HG02970 (cell line): Measurements from ENCODE around the gene POU1F1.
"Not testable (repeated sequence)": the region's sequence is repeated elsewhere in the genome, so short reads cannot be mapped to it uniquely, and the experiment has no call there.

Experiments used
- ATAC-seq: cut with Tn5 transposase; IDR thresholded peaks from one replicate; pipeline ENCODE4 v1.9.1; 2021; ENCODE audit warnings: mild to moderate bottlenecking, moderate library complexity, moderate number of reproducible peaks; ENCODE audit not compliant: unreplicated experiment, low FRiP score

Gene POU1F1, protein sequence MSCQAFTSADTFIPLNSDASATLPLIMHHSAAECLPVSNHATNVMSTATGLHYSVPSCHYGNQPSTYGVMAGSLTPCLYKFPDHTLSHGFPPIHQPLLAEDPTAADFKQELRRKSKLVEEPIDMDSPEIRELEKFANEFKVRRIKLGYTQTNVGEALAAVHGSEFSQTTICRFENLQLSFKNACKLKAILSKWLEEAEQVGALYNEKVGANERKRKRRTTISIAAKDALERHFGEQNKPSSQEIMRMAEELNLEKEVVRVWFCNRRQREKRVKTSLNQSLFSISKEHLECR

DNA sequence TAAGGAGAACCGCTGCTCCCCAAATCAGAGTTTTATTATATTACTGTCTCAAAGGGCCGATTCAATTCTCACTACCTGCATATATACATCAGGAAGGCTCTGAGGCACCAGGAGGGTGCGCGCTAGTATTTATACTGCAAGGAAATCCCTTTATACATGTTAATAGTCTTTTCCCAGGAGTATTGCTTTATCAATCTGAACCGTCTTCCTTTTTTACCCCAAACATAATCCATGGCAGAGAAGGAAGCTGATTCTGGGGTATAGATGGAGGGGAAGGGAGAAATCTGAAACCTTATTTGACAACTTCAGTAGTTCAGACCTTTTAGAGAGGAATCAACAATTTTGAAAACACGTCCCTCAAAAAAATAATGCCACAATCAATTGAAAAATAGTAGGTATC, at the start of gene POU1F1:
TSS of gene POU1F1 (minus strand) at position 101 of the 400 bp plus-strand sequence. CDS start 122 bp downstream, outside the sequence.
- ATAC-seq, result no peak

DNA sequence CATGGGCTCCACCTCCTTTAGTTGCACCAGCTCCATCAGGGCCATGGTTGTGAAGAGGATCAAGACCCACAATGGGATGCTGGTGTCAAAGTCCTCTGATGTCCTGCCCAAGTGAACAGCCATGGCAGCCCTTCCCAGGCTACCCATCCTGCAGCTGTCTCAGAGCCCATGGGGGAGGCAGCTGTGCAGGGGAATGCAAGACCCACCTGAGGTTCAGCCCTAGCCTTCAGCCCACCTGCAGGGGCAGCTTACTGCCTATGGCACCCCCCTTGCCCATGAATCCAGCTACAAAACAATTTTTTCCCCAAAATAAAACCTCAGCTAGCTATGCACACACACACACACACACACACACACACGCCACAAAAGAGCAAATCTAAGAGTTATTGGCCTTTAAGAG, 48.2 kb upstream of the POU1F1 start:
- ATAC-seq, result no peak

DNA sequence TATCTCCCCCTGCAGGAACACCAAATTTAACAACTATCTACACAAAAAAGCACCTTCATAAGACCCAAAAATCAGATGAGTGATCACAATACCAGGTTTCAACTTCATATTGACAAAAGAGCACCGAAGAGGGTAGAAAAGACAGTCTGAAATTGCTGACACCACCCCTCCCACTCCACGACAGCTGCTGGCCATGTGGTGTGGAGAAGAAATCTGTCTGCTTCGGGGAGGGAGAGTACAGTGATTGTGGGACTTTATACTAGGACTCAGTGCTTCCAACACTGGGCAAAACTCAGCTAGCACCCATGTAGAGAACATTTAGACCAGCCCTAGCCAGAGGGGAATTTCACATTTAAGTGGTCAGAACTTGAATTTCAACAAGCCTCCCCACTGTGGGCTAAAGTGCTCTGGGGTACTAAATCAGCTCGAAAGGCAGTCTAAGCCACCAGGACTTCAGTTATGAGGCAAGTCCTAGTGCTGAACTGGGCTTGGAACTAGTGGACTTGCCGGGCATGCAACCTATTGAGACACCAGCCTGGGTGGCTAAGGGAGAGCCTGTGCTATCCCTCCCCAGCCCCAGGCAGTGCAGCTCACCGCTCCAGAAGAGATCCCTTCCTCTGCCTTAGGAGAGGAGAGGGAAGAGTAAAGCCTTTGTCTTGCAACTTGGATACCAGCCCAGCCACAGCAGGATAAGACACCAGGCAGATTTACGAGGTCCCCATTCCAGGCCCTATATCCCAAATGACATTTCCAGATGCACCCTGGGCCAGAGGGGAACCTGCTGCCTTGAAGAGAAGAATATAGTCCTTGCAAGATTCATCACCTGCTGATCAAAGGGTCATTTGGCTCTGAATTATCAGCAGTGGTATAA, 44.6 kb upstream of the POU1F1 start:
- no peak for ATAC-seq

DNA sequence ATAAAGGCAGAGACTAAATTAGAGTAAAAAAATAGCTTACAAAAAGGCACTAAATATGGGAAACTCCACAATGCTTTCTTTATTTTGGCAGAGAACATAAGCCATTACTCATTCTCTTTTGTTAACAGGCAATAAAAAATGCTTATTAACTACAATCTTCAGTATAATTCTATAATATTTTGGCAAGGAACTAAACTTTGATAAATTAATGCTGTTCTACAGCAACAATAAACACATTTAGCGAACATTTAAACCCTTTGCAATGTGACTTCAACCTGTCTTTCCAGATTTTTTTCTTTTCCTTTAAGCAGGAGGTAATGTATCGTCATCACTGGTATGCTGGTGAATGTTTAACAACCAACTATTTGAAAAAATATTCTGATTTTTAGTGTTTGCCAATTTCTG, 42.2 kb upstream of the POU1F1 start:
- ATAC-seq, result no peak

DNA sequence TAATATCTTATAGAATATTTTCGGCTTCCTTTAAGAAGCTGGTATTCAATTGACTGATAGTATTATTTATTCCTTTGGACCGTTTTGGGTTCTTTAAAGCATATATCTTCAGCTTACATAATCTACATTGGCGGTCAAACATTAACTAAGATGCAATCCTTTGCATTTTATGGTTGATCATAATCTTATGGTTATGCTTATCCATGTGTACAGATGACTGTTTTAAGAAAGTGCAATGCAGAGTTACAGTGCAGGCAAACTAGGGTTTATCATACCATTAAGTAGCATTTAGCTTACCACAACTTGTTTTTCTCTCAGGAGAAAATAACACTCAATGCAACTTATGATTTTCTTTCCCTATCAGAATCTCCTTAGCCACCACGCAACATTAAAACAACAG, 41.4 kb upstream of the POU1F1 start:
- no peak for ATAC-seq

DNA sequence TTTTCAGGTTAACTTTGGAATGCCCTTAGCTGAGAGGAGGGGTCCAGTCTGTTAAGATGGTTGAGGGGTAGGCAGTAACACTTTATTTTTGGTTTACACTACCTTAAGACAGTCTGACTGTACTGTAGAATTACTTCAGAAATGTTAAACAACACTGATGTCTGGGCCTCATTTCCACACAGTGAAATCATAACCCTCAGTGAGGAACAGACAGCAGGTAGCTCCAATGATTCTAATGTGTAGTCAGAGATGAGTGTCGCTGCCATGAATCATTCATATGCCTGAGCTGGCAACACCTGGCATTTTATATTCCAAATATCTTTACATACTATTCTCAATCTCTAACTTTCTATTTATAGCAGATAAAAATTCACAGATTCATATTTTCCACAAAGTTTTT, 37.3 kb upstream of the POU1F1 start:
- ATAC-seq, result no peak

DNA sequence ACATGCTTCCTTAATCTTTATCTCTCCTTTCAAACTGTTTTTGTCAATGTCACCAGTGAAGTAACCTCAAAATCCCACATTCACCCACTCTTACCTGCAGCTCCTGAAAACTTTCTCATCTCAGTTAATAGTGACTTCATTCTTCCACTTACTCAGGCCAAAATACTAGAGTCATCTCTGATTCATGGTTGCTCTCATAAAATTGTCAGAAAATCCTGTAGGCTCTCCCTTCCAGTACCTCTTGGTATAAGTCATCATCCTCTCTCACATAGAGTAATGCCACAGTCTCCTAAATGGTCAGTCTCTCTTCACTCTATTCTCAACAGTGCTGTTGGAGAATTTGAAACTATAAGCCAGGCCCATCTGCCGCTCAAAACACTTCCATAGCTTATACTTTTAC, 34.9 kb upstream of the POU1F1 start:
- ATAC-seq, result no peak

DNA sequence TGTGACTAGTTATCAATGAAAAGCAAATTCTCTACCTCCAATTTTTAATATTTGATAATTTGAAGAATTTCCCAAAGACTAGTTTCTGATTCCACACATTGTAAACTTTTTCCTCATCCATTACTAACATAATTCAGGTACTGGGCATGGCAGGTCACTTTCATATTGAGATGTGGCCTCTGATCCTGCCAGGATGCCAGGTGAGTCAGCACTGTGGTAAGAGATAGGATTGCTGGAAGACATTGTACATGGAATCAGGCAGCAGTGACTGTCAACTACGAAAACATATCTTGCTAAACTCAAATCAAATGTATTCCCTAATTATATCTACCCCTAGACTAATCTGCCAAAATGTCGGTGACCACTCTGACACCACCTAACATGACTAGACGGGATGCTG, 33.2 kb upstream of the POU1F1 start:
- no peak for ATAC-seq

DNA sequence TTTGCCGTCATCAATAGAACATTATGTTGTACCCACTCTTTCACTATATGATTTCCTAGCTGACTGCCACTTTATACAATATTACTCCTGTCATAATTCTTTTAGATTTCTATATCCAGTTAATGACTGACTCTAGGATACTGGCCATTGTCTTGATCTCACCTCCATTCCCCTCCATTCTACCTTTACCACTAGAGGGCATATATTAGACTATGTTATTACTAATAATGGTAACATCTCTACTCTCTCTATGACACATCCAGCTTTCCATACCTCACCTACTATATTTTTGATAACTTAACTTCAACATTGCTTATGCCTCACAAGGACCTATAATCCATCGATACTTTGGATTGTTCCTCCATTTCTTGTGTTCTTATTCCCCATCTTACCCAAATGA, 31.4 kb upstream of the POU1F1 start:
- ATAC-seq, result no peak

DNA sequence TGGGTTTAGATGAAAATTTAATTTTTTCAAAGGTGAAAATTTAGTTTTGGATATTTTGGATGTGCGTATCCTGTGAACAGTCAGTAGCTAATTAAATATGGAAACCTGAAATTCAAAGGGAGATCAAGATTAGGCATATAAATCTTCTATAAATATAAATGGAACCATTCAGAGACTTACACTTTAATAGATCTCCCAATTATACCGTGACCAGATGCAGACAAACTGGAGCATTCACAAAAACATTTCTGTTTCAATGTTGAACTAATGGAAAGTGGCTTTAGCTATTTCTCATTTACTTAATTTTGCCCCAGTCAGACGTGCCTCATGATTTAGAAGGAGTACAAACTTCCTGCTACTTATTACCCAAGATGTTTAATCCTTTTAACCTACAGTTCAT, 29.1 kb upstream of the POU1F1 start:
- no peak for ATAC-seq

DNA sequence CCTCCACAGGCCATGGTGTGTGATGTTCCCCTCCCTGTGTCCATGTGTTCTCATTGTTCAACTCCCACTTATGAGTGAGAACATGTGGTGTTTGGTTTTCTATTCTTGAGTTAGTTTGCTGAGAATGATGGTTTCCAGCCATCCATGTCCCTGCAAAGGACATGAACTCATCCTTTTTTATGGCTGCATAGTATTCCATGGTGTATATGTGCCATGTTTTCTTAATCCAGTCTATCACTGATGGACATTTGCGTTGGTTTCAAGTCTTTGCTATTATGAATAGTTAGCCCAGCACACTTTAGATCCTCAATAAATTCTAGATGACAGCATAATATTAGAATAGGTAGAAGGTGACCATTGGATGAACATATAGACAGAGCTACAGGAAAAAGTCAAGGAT, 28.6 kb upstream of the POU1F1 start:
- not testable (repeated sequence) for ATAC-seq

DNA sequence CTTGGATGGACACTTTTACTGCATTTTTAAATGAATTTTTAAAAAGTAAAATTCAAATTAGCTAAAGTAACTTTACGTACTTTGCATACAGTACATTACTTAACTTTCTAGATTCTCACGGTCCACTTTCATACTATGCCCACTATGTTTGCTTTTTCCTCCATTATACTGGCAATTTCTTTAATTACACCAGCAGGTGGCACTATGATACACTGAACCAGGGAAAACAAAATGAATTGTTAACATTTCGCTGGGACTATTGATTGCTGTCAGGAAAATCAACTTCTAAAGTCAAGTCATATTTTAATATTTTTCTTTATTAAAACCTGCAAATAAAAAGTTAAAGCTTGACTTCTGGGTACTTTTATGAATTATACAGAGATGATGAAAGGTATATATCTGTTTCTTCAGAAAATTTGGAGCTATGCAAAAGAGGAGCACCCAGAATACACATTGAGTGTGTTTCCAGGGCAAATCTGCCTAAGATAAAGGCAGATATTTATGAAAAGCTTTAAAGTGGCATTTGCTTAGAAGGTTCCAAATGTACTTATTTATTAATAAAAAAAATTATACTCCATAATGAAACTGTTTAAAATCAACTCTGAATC, 21.8 kb upstream of the POU1F1 start:
- no peak for ATAC-seq

DNA sequence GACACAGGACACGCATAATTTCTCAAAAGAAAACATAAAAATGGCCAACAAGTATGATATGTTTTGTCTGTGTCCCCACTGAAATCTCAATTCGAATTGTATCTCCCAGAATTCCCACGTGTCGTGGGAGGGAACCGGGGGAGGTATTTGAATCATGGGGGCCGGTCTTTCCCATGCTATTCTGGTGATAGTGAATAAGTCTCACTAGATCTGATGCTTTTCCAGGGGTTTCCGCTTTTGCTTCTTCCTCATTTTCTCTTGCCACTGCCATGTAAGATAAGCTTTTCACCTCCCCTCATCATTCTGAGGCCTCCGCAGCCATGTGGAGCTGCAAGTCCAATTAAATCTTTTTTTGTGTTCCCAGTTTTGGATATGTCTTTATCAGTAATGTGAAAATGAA, 12.1 kb upstream of the POU1F1 start:
- no peak for ATAC-seq

DNA sequence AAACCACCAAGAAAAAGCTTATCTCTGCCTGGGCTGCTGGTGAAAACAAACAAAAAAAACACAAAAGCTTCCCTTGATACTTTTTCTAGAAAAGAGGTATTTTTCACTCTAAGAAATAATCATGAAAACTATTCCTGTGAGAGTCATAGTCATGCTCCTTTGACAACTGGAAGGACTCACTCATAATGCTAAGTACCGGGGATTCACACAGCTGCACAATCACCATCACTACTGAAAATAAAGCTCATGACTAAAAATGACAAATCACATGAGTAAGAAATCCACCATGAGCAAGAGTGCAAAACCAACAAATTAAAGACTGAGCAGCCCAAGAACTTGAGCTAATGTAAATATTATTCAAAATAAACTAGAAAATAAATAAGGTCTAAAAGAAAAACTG, 10.6 kb upstream of the POU1F1 start:
- ATAC-seq, result no peak

DNA sequence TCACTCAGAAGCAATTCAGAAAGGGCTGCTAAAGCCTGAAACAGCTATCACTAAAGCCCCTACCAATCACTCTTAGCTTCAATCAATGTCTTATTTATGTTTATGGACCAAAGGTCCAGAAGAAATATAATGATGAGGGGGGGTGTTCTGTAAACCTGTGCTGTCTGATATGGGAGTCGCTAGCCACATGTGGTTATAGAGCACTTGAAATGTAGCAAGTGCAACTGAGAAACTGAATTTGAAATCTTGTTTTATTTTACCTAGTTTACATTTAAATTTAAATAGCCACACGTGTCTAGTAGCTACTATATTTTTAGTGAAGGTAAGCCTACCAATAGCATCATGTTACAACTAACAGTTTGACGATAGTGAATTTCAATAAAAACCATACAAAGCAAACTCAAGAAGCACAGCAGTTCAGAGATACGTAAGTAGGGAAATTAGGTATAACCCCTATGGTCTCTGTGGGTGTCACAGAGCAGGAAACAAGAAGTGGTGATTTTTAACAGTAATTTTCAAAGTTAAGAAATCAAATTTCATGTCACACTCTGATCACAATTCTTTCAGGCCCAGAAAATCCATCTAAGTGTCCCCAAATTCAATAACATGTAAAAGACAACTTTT, 3.6 kb downstream of the POU1F1 start:
- ATAC-seq, result peak; percentile 82

DNA sequence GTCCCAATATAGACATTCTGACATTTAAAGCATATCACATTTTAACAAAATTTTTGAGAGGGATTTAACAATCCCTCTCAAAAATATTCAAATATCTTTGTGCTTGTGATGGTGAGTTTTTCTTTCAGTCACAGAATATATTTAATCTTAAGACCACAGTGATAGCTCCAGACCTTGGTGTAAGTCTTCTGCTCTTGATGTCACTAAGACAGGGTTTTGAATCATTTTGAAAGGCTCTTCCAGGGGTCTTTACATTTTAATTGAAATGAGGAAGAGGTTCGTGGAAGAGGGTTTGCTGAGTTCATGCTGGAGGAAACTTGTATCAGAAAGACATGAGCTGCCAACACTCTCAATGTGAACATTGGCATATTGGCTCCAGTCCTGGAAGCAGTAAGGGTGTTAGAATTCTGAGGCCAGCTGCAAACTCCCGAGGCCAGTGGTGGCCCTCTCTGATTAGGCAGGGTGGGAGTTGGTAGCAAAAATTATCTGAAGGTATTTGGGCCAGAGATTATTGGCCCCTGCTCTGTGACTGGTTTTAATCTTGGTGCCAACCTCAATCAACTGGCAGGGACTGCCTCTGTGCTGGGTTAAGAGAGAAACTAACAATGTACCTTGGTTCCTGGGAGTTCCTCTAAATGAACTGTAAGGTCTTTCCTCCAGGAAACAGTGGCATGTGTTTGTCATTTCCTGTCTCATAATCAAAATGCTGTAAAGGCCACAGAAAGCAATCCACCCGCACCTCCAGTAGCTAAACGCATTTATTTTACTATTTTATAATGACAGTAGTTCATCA, 5.3 kb downstream of the POU1F1 start:
- ATAC-seq, result no peak

DNA sequence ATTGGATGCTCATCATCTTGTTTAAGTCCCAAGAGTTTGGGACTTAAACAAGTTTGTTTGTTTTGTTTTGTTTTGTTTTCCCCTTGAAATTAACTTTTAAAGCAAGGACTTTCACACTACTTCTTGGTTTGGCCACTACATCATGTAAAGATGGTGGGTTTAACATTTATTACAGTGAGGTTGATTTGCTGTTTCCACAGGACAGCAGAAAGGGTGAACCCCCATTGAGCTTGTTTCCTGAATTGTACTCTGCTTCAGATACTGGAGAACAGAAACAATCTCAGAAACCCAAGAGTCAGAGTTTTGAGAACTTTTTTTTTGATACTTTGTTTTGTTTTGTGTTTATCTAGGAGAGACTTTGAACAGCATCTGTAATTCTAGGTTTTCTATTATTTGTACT, 6.7 kb downstream of the POU1F1 start:
- ATAC-seq, result no peak

DNA sequence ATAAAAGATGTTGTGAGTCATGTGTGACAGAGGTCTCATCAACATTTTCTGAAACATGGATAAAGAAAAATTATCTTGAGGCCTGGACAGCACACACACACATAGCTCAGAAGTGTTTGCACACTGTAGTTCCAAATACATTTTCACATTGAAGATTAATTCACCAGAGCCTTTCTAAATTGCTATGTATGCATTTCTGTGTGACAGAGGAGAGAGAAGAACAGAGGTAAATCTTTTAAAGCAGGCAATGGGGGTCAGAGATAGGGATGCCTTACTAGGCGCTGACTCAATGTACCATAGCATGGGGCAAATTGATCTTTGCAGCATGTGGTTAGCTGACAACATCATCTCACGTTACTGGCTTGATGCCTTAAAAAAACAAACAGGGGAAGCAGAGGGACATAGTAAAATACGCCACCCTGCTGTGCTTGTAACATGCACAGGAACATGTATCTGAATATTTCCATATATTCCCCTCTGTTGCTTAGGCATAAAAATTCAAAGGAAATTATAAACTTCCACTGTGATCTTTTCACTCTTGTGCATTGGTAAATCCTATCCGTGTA, 7.7 kb downstream of the POU1F1 start:
- no peak for ATAC-seq

DNA sequence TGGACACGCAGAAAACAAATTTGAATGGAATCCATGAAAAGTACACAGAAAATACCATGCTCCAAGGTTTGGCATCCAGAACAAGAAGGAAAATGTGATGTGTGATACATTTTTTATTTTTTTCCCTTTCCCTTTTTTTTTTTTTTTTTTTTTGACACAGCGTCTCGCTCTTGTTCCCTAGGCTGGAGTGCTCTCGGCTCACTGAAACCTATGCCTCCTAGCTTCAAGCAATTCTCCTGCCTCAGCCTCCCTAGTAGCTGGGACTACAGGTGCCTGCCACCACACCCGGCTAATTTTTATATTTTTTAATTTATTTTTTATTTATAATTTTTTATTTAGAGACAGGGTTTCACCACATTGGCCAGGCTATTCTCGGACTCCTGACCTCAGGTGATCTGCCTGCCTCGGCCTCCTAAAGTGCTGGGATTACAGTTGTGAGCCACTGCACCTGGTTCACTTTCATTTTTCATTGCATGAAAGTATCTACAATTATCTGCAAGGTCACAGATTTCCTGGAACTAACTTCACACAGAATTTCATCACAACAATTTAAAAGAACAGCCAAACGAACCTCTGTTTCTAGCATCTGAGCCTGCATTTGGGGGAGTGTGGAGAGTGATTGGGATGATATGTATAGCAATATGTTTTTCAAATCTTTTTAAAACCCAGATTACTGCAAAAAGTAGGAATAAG, 8.3 kb downstream of the POU1F1 start:
- ATAC-seq, result no peak
